SK-N-SH treated with all-trans-retinoic acid at 6 μM for 48 hours (cell line): ENCODE data around the gene MADD.
A peak's percentile ranks its signal among the peaks of the same experiment; 100 is the strongest.

Experiments used
- ATAC-seq: fragments of 200-7000 bp; cut with Tn5 transposase; 3 replicates; pipeline ENCODE4 v1.9.1; 2020; ENCODE audit warnings: mild to moderate bottlenecking, moderate library complexity
- BACH2 ChIP-seq: fragments of 250-450 bp; sonication (Bioruptor Pico); IDR thresholded peaks from 2 replicates; pipeline ENCODE4 v1.9.0; 2021; ENCODE audit warnings: mild to moderate bottlenecking, borderline replicate concordance
- CREB5 ChIP-seq: fragments of 250-450 bp; sonication (Bioruptor Pico); IDR thresholded peaks from 2 replicates; pipeline ENCODE4 v1.5.1; 2020; ENCODE audit warnings: low read depth, mild to moderate bottlenecking, moderate library complexity
- CSDC2 ChIP-seq: fragments of 250-450 bp; sonication (Bioruptor Pico); IDR thresholded peaks from 2 replicates; pipeline ENCODE4 v1.5.0; 2020; ENCODE audit warnings: mild to moderate bottlenecking, moderate library complexity
- CSRNP3 ChIP-seq: fragments of 250-450 bp; sonication (Bioruptor Pico); IDR thresholded peaks from 2 replicates; pipeline ENCODE4 v1.5.1; 2021; ENCODE audit warnings: mild to moderate bottlenecking, moderate library complexity
- ESRRG ChIP-seq: fragments of 250-450 bp; sonication (Bioruptor Pico); IDR thresholded peaks from 2 replicates; pipeline ENCODE4 v1.6.1; 2021; ENCODE audit warnings: mild to moderate bottlenecking
- GLIS3 ChIP-seq: fragments of 250-450 bp; sonication (Bioruptor Pico); IDR thresholded peaks from 2 replicates; pipeline ENCODE4 v1.5.0; 2020; ENCODE audit warnings: mild to moderate bottlenecking, moderate library complexity
- ISL1 ChIP-seq: fragments of 250-450 bp; sonication (Bioruptor Pico); IDR thresholded peaks from 2 replicates; pipeline ENCODE4 v2.1.2; 2022; ENCODE audit warnings: mild to moderate bottlenecking, moderate library complexity
- OSR1 ChIP-seq: fragments of 250-450 bp; sonication (Bioruptor Pico); IDR thresholded peaks from 2 replicates; pipeline ENCODE4 v1.8.0; 2022; ENCODE audit warnings: moderate library complexity, mild to moderate bottlenecking, inconsistent platforms
- PATZ1 ChIP-seq: fragments of 250-450 bp; sonication (Bioruptor Pico); IDR thresholded peaks from 2 replicates; pipeline ENCODE4 v1.8.0; 2020; ENCODE audit warnings: mild to moderate bottlenecking, moderate library complexity, borderline replicate concordance
- POU6F1 ChIP-seq: fragments of 250-450 bp; sonication (Bioruptor Pico); IDR thresholded peaks from 2 replicates; pipeline ENCODE4 v1.8.0; 2021; ENCODE audit warnings: low read depth, mild to moderate bottlenecking, moderate library complexity, borderline replicate concordance
- PPARA ChIP-seq: fragments of 250-450 bp; sonication (Bioruptor Pico); IDR thresholded peaks from 2 replicates; pipeline ENCODE4 v1.5.0; 2020; ENCODE audit warnings: mild to moderate bottlenecking, borderline replicate concordance
- RARB ChIP-seq: fragments of 250-450 bp; sonication (Bioruptor Pico); IDR thresholded peaks from 2 replicates; pipeline ENCODE4 v1.8.0; 2021; ENCODE audit warnings: mild to moderate bottlenecking, moderate library complexity
- SNAI2 ChIP-seq: fragments of 250-450 bp; sonication (Bioruptor Pico); IDR thresholded peaks from 2 replicates; pipeline ENCODE4 v1.5.0; 2020; ENCODE audit warnings: mild to moderate bottlenecking, moderate library complexity
- TCF4 ChIP-seq: fragments of 250-450 bp; sonication (Bioruptor Pico); IDR thresholded peaks from 2 replicates; pipeline ENCODE4 v1.8.0; 2021; ENCODE audit warnings: mild to moderate bottlenecking, moderate library complexity, borderline replicate concordance
- TOX ChIP-seq: fragments of 250-450 bp; sonication (Bioruptor Pico); IDR thresholded peaks from 2 replicates; pipeline ENCODE4 v1.8.0; 2021; ENCODE audit warnings: mild to moderate bottlenecking, moderate library complexity, borderline replicate concordance
- ZC3H10 ChIP-seq: fragments of 250-450 bp; sonication (Bioruptor Pico); IDR thresholded peaks from 2 replicates; pipeline ENCODE4 v1.5.1; 2021; ENCODE audit warnings: mild to moderate bottlenecking, moderate library complexity
- ZFP3 ChIP-seq: fragments of 250-450 bp; sonication (Bioruptor Pico); IDR thresholded peaks from 2 replicates; pipeline ENCODE4 v1.5.0; 2020; ENCODE audit warnings: mild to moderate bottlenecking, moderate library complexity
- ZFP30 ChIP-seq: fragments of 450-650 bp; formaldehyde crosslinking; IDR thresholded peaks from 2 replicates; pipeline ENCODE4 v1.5.0; 2022; ENCODE audit warnings: mild to moderate bottlenecking, moderate library complexity
- ZNF565 ChIP-seq: fragments of 450-650 bp; formaldehyde crosslinking; conservative IDR thresholded peaks from 2 replicates; pipeline ENCODE4 v1.5.0; 2020; ENCODE audit warnings: low read depth, mild to moderate bottlenecking, moderate library complexity
- ZNF8 ChIP-seq: fragments of 450-650 bp; formaldehyde crosslinking; IDR thresholded peaks from 2 replicates; pipeline ENCODE4 v1.5.0; 2020; ENCODE audit warnings: mild to moderate bottlenecking, moderate library complexity

The MADD gene

GRCh38 chr11:47245611-47246357, 24.1 kb upstream of the MADD start:
- no peak for ATAC-seq
- TF ChIP-seq SNAI2 (CRISPR knock-in tag) (no peak), ZNF565 (CRISPR knock-in tag) (no peak), TCF4 (CRISPR knock-in tag) (no peak), CSDC2 (CRISPR knock-in tag) (no peak)

GRCh38 chr11:47247502-47247901, 22.4 kb upstream of the MADD start:
- no peak for ATAC-seq
- TF ChIP-seq ZC3H10 (CRISPR knock-in tag), result no peak
- no peak for TF ChIP-seq CSRNP3 (CRISPR knock-in tag)
- TF ChIP-seq RARB (CRISPR knock-in tag), result no peak
- no peak for TF ChIP-seq ZFP30 (CRISPR knock-in tag)
- no peak for TF ChIP-seq ZFP3 (CRISPR knock-in tag)

- ATAC-seq, result peak; percentile 63
- no peak for TF ChIP-seq CREB5
- no peak for TF ChIP-seq GLIS3 (CRISPR knock-in tag)
- no peak for TF ChIP-seq ESRRG (CRISPR knock-in tag)
- TF ChIP-seq ISL1 (CRISPR knock-in tag), result no peak
- no peak for TF ChIP-seq CSRNP3 (CRISPR knock-in tag)
- TF ChIP-seq ZFP30 (CRISPR knock-in tag), result no peak
- no peak for TF ChIP-seq SNAI2 (CRISPR knock-in tag)
- no peak for TF ChIP-seq ZC3H10 (CRISPR knock-in tag)
- TF ChIP-seq PATZ1, result no peak
- TF ChIP-seq POU6F1, result no peak
- no peak for TF ChIP-seq OSR1 (CRISPR knock-in tag)
Observed at GRCh38 chr11:47248304-47248663, 21.6 kb upstream of the MADD start.

GRCh38 chr11:47248664-47249377, 21.1 kb upstream of the MADD start, which contains the start of gene ACP2:
ACP2 (minus strand) TSS chr11:47248814; CDS start chr11:47248789, 25 bp downstream.
- ATAC-seq, result peak; percentile 97
- TF ChIP-seq CSDC2 (CRISPR knock-in tag) (peak; percentile 84), PPARA (CRISPR knock-in tag) (no peak; the same call in 1 of the 2 replicates), CSRNP3 (CRISPR knock-in tag) (no peak), TCF4 (CRISPR knock-in tag) (no peak), ZFP3 (CRISPR knock-in tag) (no peak), ZNF8 (CRISPR knock-in tag) (peak; percentile 41; the same call in 1 of the 2 replicates), ZNF565 (CRISPR knock-in tag) (no peak), PATZ1 (no peak), SNAI2 (CRISPR knock-in tag) (peak; percentile 69; the same call in 1 of the 2 replicates), RARB (CRISPR knock-in tag) (no peak), BACH2 (CRISPR knock-in tag) (no peak), ESRRG (CRISPR knock-in tag) (no peak), OSR1 (CRISPR knock-in tag) (no peak), POU6F1 (peak; percentile 91; the same call in 1 of the 2 replicates), ZC3H10 (CRISPR knock-in tag) (no peak), TOX (no peak)
